HEK293 (cell line): Measurements from ENCODE around the gene GTPBP6.
A peak's percentile ranks its signal among the peaks of the same experiment; 100 is the strongest.

Source experiments
- ELK4 ChIP-seq: IDR thresholded peaks from 2 replicates; pipeline ENCODE4 v1.6.1; 2011; ENCODE audit warnings: mild to moderate bottlenecking, low read depth, low read length, borderline replicate concordance
- KLF1 ChIP-seq: fragments of 450-650 bp; formaldehyde crosslinking; IDR thresholded peaks from 2 replicates; pipeline ENCODE4 v1.5.1; 2016; ENCODE audit warnings: missing biosample characterization, missing genetic modification characterization
- OSR2 ChIP-seq: fragments of 450-650 bp; formaldehyde crosslinking; IDR thresholded peaks from 2 replicates; pipeline ENCODE4 v1.5.1; 2016; ENCODE audit warnings: missing biosample characterization, missing genetic modification characterization
- ZFP3 ChIP-seq: fragments of 450-650 bp; formaldehyde crosslinking; IDR thresholded peaks from 2 replicates; pipeline ENCODE4 v1.5.1; 2016; ENCODE audit warnings: low read depth, missing biosample characterization, missing genetic modification characterization
- ZFP37 ChIP-seq: fragments of 450-650 bp; formaldehyde crosslinking; IDR thresholded peaks from 2 replicates; pipeline ENCODE4 v1.5.1; 2016; ENCODE audit warnings: missing biosample characterization, missing genetic modification characterization
- ZNF324 ChIP-seq: fragments of 450-650 bp; formaldehyde crosslinking; IDR thresholded peaks from 2 replicates; pipeline ENCODE4 v1.5.1; 2016; ENCODE audit warnings: missing biosample characterization, missing genetic modification characterization
- ZNF670 ChIP-seq: fragments of 450-650 bp; formaldehyde crosslinking; IDR thresholded peaks from 2 replicates; pipeline ENCODE4 v1.5.1; 2016; ENCODE audit warnings: missing biosample characterization, missing genetic modification characterization, low read depth
- ZNF76 ChIP-seq: fragments of 450-650 bp; formaldehyde crosslinking; IDR thresholded peaks from 2 replicates; pipeline ENCODE4; 2016; ENCODE audit warnings: low read depth, missing biosample characterization, missing genetic modification characterization, borderline replicate concordance
- ZNF776 ChIP-seq: fragments of 450-650 bp; formaldehyde crosslinking; IDR thresholded peaks from 2 replicates; pipeline ENCODE4 v1.5.0; 2017; ENCODE audit warnings: missing biosample characterization, missing genetic modification characterization, borderline replicate concordance

- peak; percentile 61 for TF ChIP-seq KLF1 (tag by site-specific recombination)
- TF ChIP-seq ZFP37 (tag by site-specific recombination) = no peak
- no peak for TF ChIP-seq ELK4
- no peak for TF ChIP-seq ZNF324 (tag by site-specific recombination)
- no peak for TF ChIP-seq OSR2
- TF ChIP-seq ZFP3 (tag by site-specific recombination) = no peak
- no peak for TF ChIP-seq ZNF76 (tag by site-specific recombination)
- no peak for TF ChIP-seq ZNF776 (tag by site-specific recombination)
- TF ChIP-seq ZNF670 = no peak
These were observed 50.8 kb downstream of the GTPBP6 start for GRCh38 chrX:267771-268261.
